ENCODE data around the gene BABAM1.

- TF ChIP-seq POLR2A (IDR thresholded peaks at IDR 0.05; ENCODE audit: low read length) (no peak), GATA1 (IDR thresholded peaks at IDR 0.05; ENCODE audit: low read depth, low read length) (no peak)
Observed at GRCh38 chr19:17240826-17241399, 26.3 kb upstream of the BABAM1 start.

Measured in erythroblast (primary cell).